Upper lobe of left lung (tissue), 4 donors: ENCODE measurements around the gene COBL.

Experiments used
- POLR2A ChIP-seq, 4 donors: fragments of 450-650 bp; IDR thresholded peaks; one replicate each; pipeline ENCODE4 v1.5.1; 2016 to 2017; ENCODE audit warnings: antibody characterized with exemption in 4 of 4, mild to moderate bottlenecking in 2 of 4
- TF ChIP-seq, protein P1 (sequence below), 6 experiments: fragments of 450-650 bp in 4 of 6; fragments of 200-600 bp in 2 of 6; sonication (generic) in 2 of 6; IDR thresholded peaks; one replicate each; pipeline ENCODE4 v1.5.1; 2016 to 2019; ENCODE audit warnings: antibody characterized with exemption in 6 of 6

DNA sequence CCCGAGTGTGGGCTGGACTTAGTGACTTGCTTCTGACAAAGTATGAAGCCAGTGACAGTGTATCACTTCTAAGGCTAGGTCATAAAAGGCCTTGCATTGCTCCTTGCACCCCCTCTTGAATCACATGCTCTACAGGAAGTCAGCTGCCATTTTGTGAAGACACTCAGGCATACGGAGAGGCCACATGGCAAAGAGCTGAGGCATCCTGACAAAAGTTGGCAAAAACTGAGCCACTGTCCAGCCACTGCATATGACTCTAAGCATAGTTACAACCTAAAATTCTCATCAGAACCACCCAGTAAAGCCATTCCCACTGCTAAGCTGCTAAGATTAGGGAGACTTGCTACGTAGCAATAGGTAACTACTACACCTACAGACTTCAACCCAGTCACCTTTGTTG lies 18.6 kb downstream of the COBL start:
- TF ChIP-seq POLR2A (IDR thresholded peaks at IDR 0.05): no peak
- TF ChIP-seq, protein P1, sequence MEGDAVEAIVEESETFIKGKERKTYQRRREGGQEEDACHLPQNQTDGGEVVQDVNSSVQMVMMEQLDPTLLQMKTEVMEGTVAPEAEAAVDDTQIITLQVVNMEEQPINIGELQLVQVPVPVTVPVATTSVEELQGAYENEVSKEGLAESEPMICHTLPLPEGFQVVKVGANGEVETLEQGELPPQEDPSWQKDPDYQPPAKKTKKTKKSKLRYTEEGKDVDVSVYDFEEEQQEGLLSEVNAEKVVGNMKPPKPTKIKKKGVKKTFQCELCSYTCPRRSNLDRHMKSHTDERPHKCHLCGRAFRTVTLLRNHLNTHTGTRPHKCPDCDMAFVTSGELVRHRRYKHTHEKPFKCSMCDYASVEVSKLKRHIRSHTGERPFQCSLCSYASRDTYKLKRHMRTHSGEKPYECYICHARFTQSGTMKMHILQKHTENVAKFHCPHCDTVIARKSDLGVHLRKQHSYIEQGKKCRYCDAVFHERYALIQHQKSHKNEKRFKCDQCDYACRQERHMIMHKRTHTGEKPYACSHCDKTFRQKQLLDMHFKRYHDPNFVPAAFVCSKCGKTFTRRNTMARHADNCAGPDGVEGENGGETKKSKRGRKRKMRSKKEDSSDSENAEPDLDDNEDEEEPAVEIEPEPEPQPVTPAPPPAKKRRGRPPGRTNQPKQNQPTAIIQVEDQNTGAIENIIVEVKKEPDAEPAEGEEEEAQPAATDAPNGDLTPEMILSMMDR (IDR thresholded peaks at IDR 0.05): no peak
